Neuronal stem cell (in vitro differentiated cells): ENCODE data around the gene VTI1A.
A peak's percentile ranks its signal among the peaks of the same experiment; 100 is the strongest.

Source experiments
- DNase-seq: peaks from one replicate; pipeline ENCODE4 v3.0.0-alpha.2; 2013; ENCODE audit warnings: low spot score
- H2AFZ ChIP-seq: one replicate; pipeline ENCODE4 v1.6.1; 2013; ENCODE audit warnings: mild to moderate bottlenecking, low read length, inconsistent platforms
- H2AK5ac ChIP-seq: 2 replicates; pipeline ENCODE4 v1.6.1; 2013; ENCODE audit warnings: low read depth, mild to moderate bottlenecking, inconsistent platforms, low read length, moderate library complexity, mixed read lengths
- H2BK120ac ChIP-seq: 2 replicates; pipeline ENCODE4 v1.6.1; 2013; ENCODE audit warnings: low read depth, mild to moderate bottlenecking, inconsistent platforms, low read length, moderate library complexity, mixed read lengths
- H2BK12ac ChIP-seq: one replicate; pipeline ENCODE4 v1.6.1; 2013; ENCODE audit warnings: low read length, inconsistent platforms
- H2BK15ac ChIP-seq: 2 replicates; pipeline ENCODE4 v1.6.1; 2013; ENCODE audit warnings: mild to moderate bottlenecking, low read length, inconsistent platforms, mixed read lengths
- H2BK5ac ChIP-seq: one replicate; pipeline ENCODE4 v1.6.1; 2013; ENCODE audit warnings: inconsistent platforms, mild to moderate bottlenecking, low read length, moderate library complexity
- H3K14ac ChIP-seq: one replicate; pipeline ENCODE4 v1.6.1; 2013; ENCODE audit warnings: low read length, inconsistent platforms
- H3K18ac ChIP-seq: 2 replicates; pipeline ENCODE4 v1.6.1; 2013; ENCODE audit warnings: low read length, inconsistent platforms
- H3K23ac ChIP-seq: 2 replicates; pipeline ENCODE4 v1.6.1; 2013; ENCODE audit warnings: low read depth, mild to moderate bottlenecking, mixed read lengths, low read length, inconsistent platforms; ENCODE audit not compliant: poor library complexity
- H3K27ac ChIP-seq: replicated peaks from 3 replicates; pipeline ENCODE4 v1.5.1; 2013; ENCODE audit warnings: low read length, inconsistent platforms
- H3K27me3 ChIP-seq, 3 experiments: 2 replicates each; pipeline ENCODE4 v1.6.1; 2013; ENCODE audit warnings: low read length in 3 of 3, mild to moderate bottlenecking in 2 of 3, inconsistent platforms in 1 of 3, low read depth in 1 of 3, mixed read lengths in 1 of 3, moderate library complexity in 1 of 3; ENCODE audit not compliant: control insufficient read depth in 3 of 3, insufficient read depth in 3 of 3
- H3K36me3 ChIP-seq, 2 donors: replicated peaks in 1 of 2; 2 replicates each; pipeline ENCODE4 v1.6.1; 2013; ENCODE audit warnings: low read length in 2 of 2; ENCODE audit not compliant: control insufficient read depth in 2 of 2, insufficient read depth in 2 of 2
- H3K4ac ChIP-seq: 2 replicates; pipeline ENCODE4 v1.6.1; 2013; ENCODE audit warnings: inconsistent platforms, mild to moderate bottlenecking, low read length, moderate library complexity
- H3K4me1 ChIP-seq, 2 donors: 1 replicate in 1 of 2; 2 replicates in 1 of 2; pipeline ENCODE4 v1.6.1; 2013; ENCODE audit warnings: low read length in 2 of 2, low read depth in 1 of 2; ENCODE audit not compliant: control insufficient read depth in 2 of 2, insufficient read depth in 1 of 2
- H3K4me2 ChIP-seq: one replicate; pipeline ENCODE4 v1.6.1; 2013; ENCODE audit warnings: mild to moderate bottlenecking, low read length, inconsistent platforms; ENCODE audit not compliant: insufficient read depth, poor library complexity, severe bottlenecking
- H3K4me3 ChIP-seq, 2 donors: 2 replicates each; pipeline ENCODE4 v1.5.1; 2013; ENCODE audit warnings: low read length in 2 of 2, mild to moderate bottlenecking in 2 of 2, inconsistent platforms in 1 of 2, moderate library complexity in 1 of 2
- H3K79me1 ChIP-seq: one replicate; pipeline ENCODE4 v1.6.1; 2013; ENCODE audit warnings: low read depth, mild to moderate bottlenecking, inconsistent platforms, low read length, moderate library complexity
- H3K9ac ChIP-seq: one replicate; pipeline ENCODE4 v1.6.1; 2013; ENCODE audit warnings: mild to moderate bottlenecking, low read depth, low read length, inconsistent platforms; ENCODE audit not compliant: poor library complexity
- H3K9me3 ChIP-seq, 2 donors: replicated peaks in 1 of 2; 2 replicates each; pipeline versions ENCODE3 to v1.6.1; 2013; ENCODE audit warnings: low read length in 2 of 2, mild to moderate bottlenecking in 2 of 2, inconsistent platforms in 1 of 2, low read depth in 1 of 2, mixed read lengths in 1 of 2, moderate library complexity in 1 of 2; ENCODE audit not compliant: control insufficient read depth in 2 of 2, insufficient read depth in 1 of 2
- H4K8ac ChIP-seq: one replicate; pipeline ENCODE4 v1.6.1; 2013; ENCODE audit warnings: low read depth, mild to moderate bottlenecking, inconsistent platforms, low read length, moderate library complexity
- H4K91ac ChIP-seq: one replicate; pipeline ENCODE4 v1.6.1; 2013; ENCODE audit warnings: low read length, low read depth, mild to moderate bottlenecking, inconsistent platforms; ENCODE audit not compliant: poor library complexity
- WGBS, 2 donors: extraction: QIAGEN DNeasy Blood & Tissue Kit; methylation state at CpG; one replicate each; pipeline ENCODE4 v1.1.7; 2013; ENCODE audit warnings: missing lambda C conversion rate in 2 of 2, mixed read lengths in 1 of 2; ENCODE audit not compliant: insufficient read length in 2 of 2, insufficient replicate concordance in 1 of 2; ENCODE audit errors: extremely low coverage in 2 of 2; 5-methylcytosine and 5-hydroxymethylcytosine counted together

Gene VTI1A

DNA sequence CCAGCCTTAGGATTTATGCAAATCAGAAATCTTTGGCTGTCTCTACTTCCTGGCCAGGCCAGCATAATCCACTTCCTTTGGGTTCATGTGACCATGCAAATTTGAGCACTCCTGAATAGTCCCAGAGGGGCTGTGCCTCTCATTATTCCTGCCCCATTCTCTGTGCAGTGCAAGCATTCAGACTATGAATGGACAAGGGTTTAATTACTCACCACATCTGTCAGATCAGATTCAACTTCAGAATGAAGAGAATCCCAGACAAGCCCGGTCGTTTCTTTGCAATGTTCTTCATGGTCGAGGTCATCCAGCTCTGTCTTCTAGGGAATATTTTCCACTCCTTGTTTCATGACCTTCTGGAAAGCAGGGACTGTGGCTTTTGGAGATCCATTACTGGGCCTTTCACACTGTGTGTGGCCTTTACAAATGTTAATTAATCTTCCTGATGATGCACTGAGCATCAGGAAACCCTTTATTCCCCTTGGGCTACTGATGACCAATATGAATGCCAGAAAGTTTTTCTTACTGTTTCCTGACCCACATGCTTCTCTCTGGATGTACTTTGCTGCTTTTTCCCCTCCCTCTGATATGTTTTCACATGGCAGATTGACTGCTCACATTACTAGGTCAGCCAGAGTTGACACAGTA, 285.4 kb downstream of the VTI1A start:
- DNase-seq: peak; percentile 57
- no peak overlapping the region for H3K4me2 ChIP-seq
- no CpG with 5 or more reads among the region's 3 CpGs for WGBS, 2 donors
- no peak overlapping the region for H3K18ac ChIP-seq
- no peaks in the 10 kb centered on the region for H3K27me3 ChIP-seq
- no peak overlapping the region for H2AK5ac ChIP-seq
- H3K4ac ChIP-seq: no peak overlapping the region
- no peak overlapping the region for H4K8ac ChIP-seq
- peak overlapping the region; percentile 1 for H2AFZ ChIP-seq
- H3K36me3 ChIP-seq: no peaks in the 10 kb centered on the region
- H3K27ac ChIP-seq: no peak overlapping the region
- no peak overlapping the region for H2BK120ac ChIP-seq
- H2BK5ac ChIP-seq: no peak overlapping the region
- no peak overlapping the region for H3K14ac ChIP-seq
- no peaks in the 10 kb centered on the region for H3K79me1 ChIP-seq
- no peak overlapping the region for H2BK12ac ChIP-seq
- H3K23ac ChIP-seq: no peak overlapping the region
- H3K9ac ChIP-seq: no peak overlapping the region
- H3K9me3 ChIP-seq: peaks cover 0 to 5% of the 10 kb centered on the region in 2 donors
- no peak overlapping the region for H3K4me3 ChIP-seq
- H2BK15ac ChIP-seq: no peak overlapping the region
- H4K91ac ChIP-seq: no peak overlapping the region
- H3K4me1 ChIP-seq: peaks cover 10 to 33% of the 10 kb centered on the region in 2 donors

GRCh38 chr10:112735041-112735695, 288.2 kb downstream of the VTI1A start:
- Histone ChIP-seq H3K9me3 (no peaks in the 10 kb centered on the region), H3K27me3 (no peaks in the 10 kb centered on the region), H3K27ac (no peak overlapping the region), H3K9ac (no peak overlapping the region), H3K79me1 (no peaks in the 10 kb centered on the region), H3K4me3 (no peak overlapping the region), H2BK12ac (no peak overlapping the region), H3K36me3 (no peaks in the 10 kb centered on the region), H2BK120ac (no peak overlapping the region), H4K91ac (no peak overlapping the region), H2AK5ac (no peak overlapping the region), H3K23ac (no peak overlapping the region), H2BK5ac (no peak overlapping the region), H4K8ac (no peak overlapping the region), H3K18ac (no peak overlapping the region), H3K4ac (no peak overlapping the region), H3K14ac (no peak overlapping the region), H2BK15ac (no peak overlapping the region), H2AFZ (no peak overlapping the region), H3K4me2 (no peak overlapping the region), H3K4me1 (peaks cover 19 to 37% of the 10 kb centered on the region in 2 donors)
- 100% methylated on average over 2 of the region's 4 CpGs for WGBS, 2 donors
- no peak for DNase-seq

GRCh38 chr10:112738606-112739591, 291.9 kb downstream of the VTI1A start:
- Histone ChIP-seq H2BK15ac (no peak overlapping the region), H3K4me2 (no peak overlapping the region), H3K36me3 (no peaks in the 10 kb centered on the region), H3K9ac (no peak overlapping the region), H3K27ac (peak overlapping the region; percentile 29), H3K79me1 (no peaks in the 10 kb centered on the region), H2AK5ac (no peak overlapping the region), H2AFZ (no peak overlapping the region), H3K4me3 (no peak overlapping the region), H3K14ac (no peak overlapping the region), H2BK5ac (no peak overlapping the region), H2BK12ac (no peak overlapping the region), H3K4ac (no peak overlapping the region), H2BK120ac (no peak overlapping the region), H4K91ac (no peak overlapping the region), H3K18ac (no peak overlapping the region), H3K23ac (no peak overlapping the region), H3K4me1 (peaks cover 14 to 41% of the 10 kb centered on the region in 2 donors), H3K27me3 (no peaks in the 10 kb centered on the region), H4K8ac (no peak overlapping the region), H3K9me3 (no peaks in the 10 kb centered on the region)
- peak; percentile 38 for DNase-seq
- no CpG with 5 or more reads among the region's 11 CpGs for WGBS, 2 donors
